Brain pericyte (primary cell): ENCODE data around the gene NAALADL2.

Source experiments
- DNase-seq: peaks from one replicate; pipeline ENCODE4 v3.0.0-alpha.2; 2012; ENCODE audit warnings: low read depth, low spot score

NAALADL2 gene

GRCh38 chr3:175304404-175304803 lies 445.3 kb downstream of the NAALADL2 start:
- no peak for DNase-seq

GRCh38 chr3:175307642-175308041 lies 448.5 kb downstream of the NAALADL2 start:
- no peak for DNase-seq

GRCh38 chr3:175308097-175308496 lies 449.0 kb downstream of the NAALADL2 start:
- DNase-seq, result no peak

- DNase-seq, result no peak
Measured at GRCh38 chr3:175310046-175310445, 450.9 kb downstream of the NAALADL2 start.

GRCh38 chr3:175311404-175311803 lies 452.3 kb downstream of the NAALADL2 start:
- DNase-seq, result no peak

GRCh38 chr3:175311946-175312345 lies 452.8 kb downstream of the NAALADL2 start:
- DNase-seq, result no peak

GRCh38 chr3:175312791-175313190 lies 453.7 kb downstream of the NAALADL2 start:
- DNase-seq, result no peak

- no peak for DNase-seq
Measured at GRCh38 chr3:175316799-175317198, 457.7 kb downstream of the NAALADL2 start.

- no peak for DNase-seq
Measured at GRCh38 chr3:175325440-175325839, 466.3 kb downstream of the NAALADL2 start.

GRCh38 chr3:175326041-175326440 lies 466.9 kb downstream of the NAALADL2 start:
- no peak for DNase-seq

GRCh38 chr3:175329373-175329772 lies 470.2 kb downstream of the NAALADL2 start:
- no peak for DNase-seq

- DNase-seq, result no peak
Measured at GRCh38 chr3:175335229-175335628, 476.1 kb downstream of the NAALADL2 start.

GRCh38 chr3:175336406-175337133 lies 477.4 kb downstream of the NAALADL2 start:
- no peak for DNase-seq

- DNase-seq, result no peak
Measured at GRCh38 chr3:175337631-175338030, 478.5 kb downstream of the NAALADL2 start.

- DNase-seq, result peak; percentile 48
Measured at GRCh38 chr3:175338775-175339535, 479.8 kb downstream of the NAALADL2 start.

GRCh38 chr3:175340338-175341015 lies 481.3 kb downstream of the NAALADL2 start:
- no peak for DNase-seq

- no peak for DNase-seq
Measured at GRCh38 chr3:175342196-175342595, 483.1 kb downstream of the NAALADL2 start.

GRCh38 chr3:175343946-175344345 lies 484.8 kb downstream of the NAALADL2 start:
- no peak for DNase-seq

- peak; percentile 55 for DNase-seq
Measured at GRCh38 chr3:175346573-175347356, 487.6 kb downstream of the NAALADL2 start.

GRCh38 chr3:175349168-175349567 lies 490.0 kb downstream of the NAALADL2 start:
- no peak for DNase-seq

- DNase-seq, result no peak
Measured at GRCh38 chr3:175355801-175356335, 496.7 kb downstream of the NAALADL2 start.
